Measurements from ENCODE around the gene SEMA5B. TPM values are rescaled to one million over a fixed set of nuclear protein-coding genes. Genes with fewer than 3 reads are reported as not detected.

SEMA5B gene
- polyA plus RNA-seq, 1 of the 3 experiments (the other 2 are of a cell fraction): 0.43 TPM

DNA sequence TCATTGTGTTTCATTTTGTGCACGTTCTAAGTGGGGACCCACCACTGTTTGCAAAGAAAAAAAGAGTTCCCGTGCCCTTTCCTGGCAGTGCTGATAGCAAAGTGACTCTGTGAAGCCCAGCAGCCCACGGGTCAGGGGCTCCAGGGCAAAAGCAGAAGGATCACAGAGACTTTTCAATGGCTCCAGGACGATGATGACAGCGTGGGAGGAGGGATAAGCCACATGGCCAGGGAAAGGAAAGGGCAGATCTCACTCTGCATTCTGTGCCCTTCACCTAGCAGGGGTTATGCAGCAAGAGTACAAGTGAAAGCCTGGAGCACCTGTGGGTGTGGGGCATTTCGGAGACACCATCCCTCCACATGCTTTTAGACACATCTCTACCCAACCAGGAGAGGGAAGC lies 35.4 kb downstream of the SEMA5B start:
- Histone ChIP-seq H3K9me3 (no peaks in the 10 kb centered on the region), H3K4me2 (no peak overlapping the region), H3K4me1 (ENCODE audit: control insufficient read depth in 1 of 2, insufficient read depth in 2 of 2, low read depth in 1 of 2, low read length in 1 of 2) (peaks cover 0 to 43% of the 10 kb centered on the region in 2 experiments; a peak in 1 of 4 replicates), H3F3A (replicated peaks; ENCODE audit: insufficient read depth) (no peaks in the 10 kb centered on the region), H3K27ac (ENCODE audit: low read depth in 2 of 2, low read length in 1 of 2) (no peak overlapping the region; a peak in 1 of 4 replicates), H3K27me3 (ENCODE audit: insufficient read depth) (peaks cover 13% of the 10 kb centered on the region; the same call in 1 of the 2 replicates), H3K9ac (no peak overlapping the region), H4K20me1 (ENCODE audit: insufficient read depth) (no peaks in the 10 kb centered on the region), H2AFZ (ENCODE audit: low read depth) (no peak overlapping the region), H3K79me2 (ENCODE audit: insufficient read depth) (no peaks in the 10 kb centered on the region), H3K9me2 (no peaks in the 10 kb centered on the region), H3K4me3 (ENCODE audit: low read depth in 2 of 2, low read length in 1 of 2) (no peak overlapping the region), H3K36me3 (replicated peaks in 1 of 2; ENCODE audit: control insufficient read depth in 1 of 2, insufficient read depth in 2 of 2, low read length in 1 of 2) (no peaks in the 10 kb centered on the region)
- CTCF ChIA-PET: interaction anchor here (1.5 to 4.4 kb wide), 4 partner anchors 9 to 49 kb away, joined by 4 to 26 read pairs (median 14); partner anchors contain the start of gene SEMA5B
- WGBS (ENCODE audit: low lambda C conversion rate): 40% methylated on average over 6 of the region's 6 CpGs
- no peak for TF ChIP-seq MXI1 (IDR thresholded peaks at IDR 0.05; ENCODE audit: low read depth, low read length)
- TF ChIP-seq, protein P1, sequence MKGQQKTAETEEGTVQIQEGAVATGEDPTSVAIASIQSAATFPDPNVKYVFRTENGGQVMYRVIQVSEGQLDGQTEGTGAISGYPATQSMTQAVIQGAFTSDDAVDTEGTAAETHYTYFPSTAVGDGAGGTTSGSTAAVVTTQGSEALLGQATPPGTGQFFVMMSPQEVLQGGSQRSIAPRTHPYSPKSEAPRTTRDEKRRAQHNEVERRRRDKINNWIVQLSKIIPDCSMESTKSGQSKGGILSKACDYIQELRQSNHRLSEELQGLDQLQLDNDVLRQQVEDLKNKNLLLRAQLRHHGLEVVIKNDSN (IDR thresholded peaks at IDR 0.05; ENCODE audit: borderline replicate concordance, low read depth): no peak
- no peak for TF ChIP-seq POLR2AphosphoS5 (IDR thresholded peaks at IDR 0.05; ENCODE audit: low read depth, low read length)
- TF ChIP-seq TEAD4 (IDR thresholded peaks at IDR 0.05; ENCODE audit: borderline replicate concordance, insufficient read depth): no peak
- TF ChIP-seq CTCF (IDR thresholded peaks at IDR 0.05): no peak
- TF ChIP-seq, protein P2, sequence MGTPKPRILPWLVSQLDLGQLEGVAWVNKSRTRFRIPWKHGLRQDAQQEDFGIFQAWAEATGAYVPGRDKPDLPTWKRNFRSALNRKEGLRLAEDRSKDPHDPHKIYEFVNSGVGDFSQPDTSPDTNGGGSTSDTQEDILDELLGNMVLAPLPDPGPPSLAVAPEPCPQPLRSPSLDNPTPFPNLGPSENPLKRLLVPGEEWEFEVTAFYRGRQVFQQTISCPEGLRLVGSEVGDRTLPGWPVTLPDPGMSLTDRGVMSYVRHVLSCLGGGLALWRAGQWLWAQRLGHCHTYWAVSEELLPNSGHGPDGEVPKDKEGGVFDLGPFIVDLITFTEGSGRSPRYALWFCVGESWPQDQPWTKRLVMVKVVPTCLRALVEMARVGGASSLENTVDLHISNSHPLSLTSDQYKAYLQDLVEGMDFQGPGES (IDR thresholded peaks at IDR 0.05; ENCODE audit: low read depth, low read length): no peak
- no peak for TF ChIP-seq SMC3 (IDR thresholded peaks at IDR 0.05; ENCODE audit: low read depth, low read length)
- no peak for TF ChIP-seq ELF1 (IDR thresholded peaks at IDR 0.05)
- DNase-seq: no peak
- POLR2A ChIA-PET: interaction anchor here (1.3 kb wide), 1 partner anchor 35 kb away, joined by 4 read pairs; the partner anchor contains the start of gene SEMA5B

GRCh38 chr3:122991236-122991985 lies 36.2 kb downstream of the SEMA5B start:
- POLR2A ChIA-PET: no interaction called here
- Histone ChIP-seq H2AFZ (ENCODE audit: low read depth) (no peak overlapping the region), H3F3A (replicated peaks; ENCODE audit: insufficient read depth) (no peaks in the 10 kb centered on the region), H3K4me2 (no peak overlapping the region), H4K20me1 (ENCODE audit: insufficient read depth) (no peaks in the 10 kb centered on the region), H3K27ac (ENCODE audit: low read depth in 2 of 2, low read length in 1 of 2) (no peak overlapping the region), H3K4me3 (ENCODE audit: low read depth in 2 of 2, low read length in 1 of 2) (no peak overlapping the region), H3K36me3 (replicated peaks in 1 of 2; ENCODE audit: control insufficient read depth in 1 of 2, insufficient read depth in 2 of 2, low read length in 1 of 2) (no peaks in the 10 kb centered on the region), H3K9ac (no peak overlapping the region), H3K79me2 (ENCODE audit: insufficient read depth) (no peaks in the 10 kb centered on the region), H3K4me1 (ENCODE audit: control insufficient read depth in 1 of 2, insufficient read depth in 2 of 2, low read depth in 1 of 2, low read length in 1 of 2) (peaks cover 0 to 43% of the 10 kb centered on the region in 2 experiments; a peak in 1 of 4 replicates), H3K9me2 (no peaks in the 10 kb centered on the region), H3K9me3 (no peaks in the 10 kb centered on the region), H3K27me3 (ENCODE audit: insufficient read depth) (peaks cover 13% of the 10 kb centered on the region; the same call in 1 of the 2 replicates)
- CTCF ChIA-PET: interaction anchor here (0.7 to 3.0 kb wide), 3 partner anchors 24 to 295 kb away, joined by 3 to 20 read pairs (median 3); partner anchors contain the start of gene SEMA5B
- WGBS (ENCODE audit: low lambda C conversion rate): 76% methylated on average over 8 of the region's 8 CpGs
- DNase-seq: no peak
- no peak for TF ChIP-seq CHD2 (IDR thresholded peaks at IDR 0.05; ENCODE audit: low read length, partially characterized antibody)
- TF ChIP-seq POLR2AphosphoS5 (IDR thresholded peaks at IDR 0.05; ENCODE audit: low read depth, low read length): no peak
- TF ChIP-seq, protein P2 (IDR thresholded peaks at IDR 0.05; ENCODE audit: low read depth, low read length): no peak
- TF ChIP-seq FOXJ3 (CRISPR knock-in tag; IDR thresholded peaks at IDR 0.05): no peak
- TF ChIP-seq, protein P3, sequence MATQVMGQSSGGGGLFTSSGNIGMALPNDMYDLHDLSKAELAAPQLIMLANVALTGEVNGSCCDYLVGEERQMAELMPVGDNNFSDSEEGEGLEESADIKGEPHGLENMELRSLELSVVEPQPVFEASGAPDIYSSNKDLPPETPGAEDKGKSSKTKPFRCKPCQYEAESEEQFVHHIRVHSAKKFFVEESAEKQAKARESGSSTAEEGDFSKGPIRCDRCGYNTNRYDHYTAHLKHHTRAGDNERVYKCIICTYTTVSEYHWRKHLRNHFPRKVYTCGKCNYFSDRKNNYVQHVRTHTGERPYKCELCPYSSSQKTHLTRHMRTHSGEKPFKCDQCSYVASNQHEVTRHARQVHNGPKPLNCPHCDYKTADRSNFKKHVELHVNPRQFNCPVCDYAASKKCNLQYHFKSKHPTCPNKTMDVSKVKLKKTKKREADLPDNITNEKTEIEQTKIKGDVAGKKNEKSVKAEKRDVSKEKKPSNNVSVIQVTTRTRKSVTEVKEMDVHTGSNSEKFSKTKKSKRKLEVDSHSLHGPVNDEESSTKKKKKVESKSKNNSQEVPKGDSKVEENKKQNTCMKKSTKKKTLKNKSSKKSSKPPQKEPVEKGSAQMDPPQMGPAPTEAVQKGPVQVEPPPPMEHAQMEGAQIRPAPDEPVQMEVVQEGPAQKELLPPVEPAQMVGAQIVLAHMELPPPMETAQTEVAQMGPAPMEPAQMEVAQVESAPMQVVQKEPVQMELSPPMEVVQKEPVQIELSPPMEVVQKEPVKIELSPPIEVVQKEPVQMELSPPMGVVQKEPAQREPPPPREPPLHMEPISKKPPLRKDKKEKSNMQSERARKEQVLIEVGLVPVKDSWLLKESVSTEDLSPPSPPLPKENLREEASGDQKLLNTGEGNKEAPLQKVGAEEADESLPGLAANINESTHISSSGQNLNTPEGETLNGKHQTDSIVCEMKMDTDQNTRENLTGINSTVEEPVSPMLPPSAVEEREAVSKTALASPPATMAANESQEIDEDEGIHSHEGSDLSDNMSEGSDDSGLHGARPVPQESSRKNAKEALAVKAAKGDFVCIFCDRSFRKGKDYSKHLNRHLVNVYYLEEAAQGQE (IDR thresholded peaks at IDR 0.05; ENCODE audit: low read depth, low read length): no peak
- TF ChIP-seq ZBTB33 (IDR thresholded peaks at IDR 0.05; ENCODE audit: borderline replicate concordance, low read depth): no peak
- TF ChIP-seq TEAD4 (IDR thresholded peaks at IDR 0.05; ENCODE audit: borderline replicate concordance, insufficient read depth): no peak
- no peak for TF ChIP-seq NFIC (IDR thresholded peaks at IDR 0.05; ENCODE audit: borderline replicate concordance)
